A204.1 (cell line): ENCODE data around the gene CLCN4.

Experiments
- FAIRE-seq: peaks from 2 replicates; lab custom pipeline; 2012; peaks lifted over from hg19 to GRCh38; lab: Jason Lieb, UNC

CLCN4 gene

GRCh38 chrX:10167573-10167972, 10.8 kb downstream of the CLCN4 start:
- no peak for FAIRE-seq

GRCh38 chrX:10168226-10168625, 11.5 kb downstream of the CLCN4 start:
- no peak for FAIRE-seq

GRCh38 chrX:10169175-10169574, 12.4 kb downstream of the CLCN4 start:
- no peak for FAIRE-seq

GRCh38 chrX:10171249-10171648, 14.5 kb downstream of the CLCN4 start:
- FAIRE-seq = no peak

- no peak for FAIRE-seq
Measured at GRCh38 chrX:10172877-10173276, 16.1 kb downstream of the CLCN4 start.

- no peak for FAIRE-seq
Measured at GRCh38 chrX:10173331-10173900, 16.6 kb downstream of the CLCN4 start.

- FAIRE-seq = no peak
Measured at GRCh38 chrX:10174051-10174450, 17.3 kb downstream of the CLCN4 start.

- FAIRE-seq = no peak
Measured at GRCh38 chrX:10174810-10175209, 18.0 kb downstream of the CLCN4 start.

GRCh38 chrX:10175319-10175871, 18.6 kb downstream of the CLCN4 start:
- FAIRE-seq = no peak

GRCh38 chrX:10176121-10177003, 19.6 kb downstream of the CLCN4 start:
- FAIRE-seq = no peak

GRCh38 chrX:10177004-10177396, 20.2 kb downstream of the CLCN4 start:
- no peak for FAIRE-seq

GRCh38 chrX:10177601-10178000, 20.8 kb downstream of the CLCN4 start:
- no peak for FAIRE-seq

GRCh38 chrX:10178866-10179463, 22.2 kb downstream of the CLCN4 start:
- FAIRE-seq = no peak

GRCh38 chrX:10183760-10184159, 27.0 kb downstream of the CLCN4 start:
- FAIRE-seq = no peak

- no peak for FAIRE-seq
Measured at GRCh38 chrX:10184411-10184810, 27.6 kb downstream of the CLCN4 start.

GRCh38 chrX:10186355-10186754, 29.6 kb downstream of the CLCN4 start:
- no peak for FAIRE-seq

- FAIRE-seq = no peak
Measured at GRCh38 chrX:10187421-10187820, 30.6 kb downstream of the CLCN4 start.

GRCh38 chrX:10189317-10190268, 32.8 kb downstream of the CLCN4 start:
- FAIRE-seq = peak; percentile 52

- FAIRE-seq = peak; percentile 97
Measured at GRCh38 chrX:10190367-10190766, 33.6 kb downstream of the CLCN4 start.

- no peak for FAIRE-seq
Measured at GRCh38 chrX:10193587-10193986, 36.8 kb downstream of the CLCN4 start.

GRCh38 chrX:10195425-10195824, 38.6 kb downstream of the CLCN4 start:
- FAIRE-seq = no peak

GRCh38 chrX:10195947-10196346, 39.2 kb downstream of the CLCN4 start:
- FAIRE-seq = no peak
